Measurements from ENCODE around the gene VWA7.

VWA7 gene

GRCh38 chr6:31723980-31724691 is 53.0 kb downstream of the VWA7 start:
- DNase-seq (ENCODE audit: low spot score) = no peak
- H2BK12ac ChIP-seq (ENCODE audit: low read length) = no peak overlapping the region
- no peak overlapping the region for H2AK5ac ChIP-seq (ENCODE audit: low read depth, low read length)
- WGBS, 2 donors (ENCODE audit: extremely low coverage in 2 of 2, insufficient read length in 2 of 2, insufficient replicate concordance in 1 of 2) = no CpG with 5 or more reads among the region's 25 CpGs
- no peak overlapping the region for H3K4me2 ChIP-seq (ENCODE audit: insufficient read depth, low read length, poor library complexity, severe bottlenecking)
- H3K79me1 ChIP-seq (ENCODE audit: low read depth, low read length) = peaks cover 7% of the 10 kb centered on the region
- H3K36me3 ChIP-seq (replicated peaks in 1 of 2; ENCODE audit: control insufficient read depth in 2 of 2, insufficient read depth in 2 of 2, low read length in 2 of 2) = peaks cover 32 to 46% of the 10 kb centered on the region in 2 donors
- no peak overlapping the region for H2BK15ac ChIP-seq (ENCODE audit: low read length)
- H3K27me3 ChIP-seq (ENCODE audit: control insufficient read depth in 3 of 3, insufficient read depth in 3 of 3, low read depth in 1 of 3, low read length in 3 of 3) = no peaks in the 10 kb centered on the region
- no peak overlapping the region for H3K14ac ChIP-seq (ENCODE audit: low read length)
- H2BK5ac ChIP-seq (ENCODE audit: low read length) = peak overlapping the region; percentile 57
- no peak overlapping the region for H2AFZ ChIP-seq (ENCODE audit: low read length)
- H3K9ac ChIP-seq (ENCODE audit: low read depth, low read length, poor library complexity) = peak overlapping the region; percentile 36
- H4K8ac ChIP-seq (ENCODE audit: low read depth, low read length) = no peak overlapping the region
- H3K4me3 ChIP-seq (ENCODE audit: low read length in 2 of 2) = no peak overlapping the region
- peak overlapping the region; percentile 57 for H3K23ac ChIP-seq (ENCODE audit: low read depth, low read length, poor library complexity)
- no peaks in the 10 kb centered on the region for H3K9me3 ChIP-seq (replicated peaks in 1 of 2; ENCODE audit: control insufficient read depth in 2 of 2, insufficient read depth in 1 of 2, low read depth in 1 of 2, low read length in 2 of 2)
- H3K4ac ChIP-seq (ENCODE audit: low read length) = no peak overlapping the region
- no peak overlapping the region for H4K91ac ChIP-seq (ENCODE audit: low read depth, low read length, poor library complexity)
- peaks cover 4 to 5% of the 10 kb centered on the region in 2 donors for H3K4me1 ChIP-seq (ENCODE audit: control insufficient read depth in 2 of 2, insufficient read depth in 1 of 2, low read depth in 1 of 2, low read length in 2 of 2)
- no peak overlapping the region for H3K27ac ChIP-seq (replicated peaks; ENCODE audit: low read length)
- H2BK120ac ChIP-seq (ENCODE audit: low read depth, low read length) = no peak overlapping the region
- peak overlapping the region; percentile 49 for H3K18ac ChIP-seq (ENCODE audit: low read length)

DNA sequence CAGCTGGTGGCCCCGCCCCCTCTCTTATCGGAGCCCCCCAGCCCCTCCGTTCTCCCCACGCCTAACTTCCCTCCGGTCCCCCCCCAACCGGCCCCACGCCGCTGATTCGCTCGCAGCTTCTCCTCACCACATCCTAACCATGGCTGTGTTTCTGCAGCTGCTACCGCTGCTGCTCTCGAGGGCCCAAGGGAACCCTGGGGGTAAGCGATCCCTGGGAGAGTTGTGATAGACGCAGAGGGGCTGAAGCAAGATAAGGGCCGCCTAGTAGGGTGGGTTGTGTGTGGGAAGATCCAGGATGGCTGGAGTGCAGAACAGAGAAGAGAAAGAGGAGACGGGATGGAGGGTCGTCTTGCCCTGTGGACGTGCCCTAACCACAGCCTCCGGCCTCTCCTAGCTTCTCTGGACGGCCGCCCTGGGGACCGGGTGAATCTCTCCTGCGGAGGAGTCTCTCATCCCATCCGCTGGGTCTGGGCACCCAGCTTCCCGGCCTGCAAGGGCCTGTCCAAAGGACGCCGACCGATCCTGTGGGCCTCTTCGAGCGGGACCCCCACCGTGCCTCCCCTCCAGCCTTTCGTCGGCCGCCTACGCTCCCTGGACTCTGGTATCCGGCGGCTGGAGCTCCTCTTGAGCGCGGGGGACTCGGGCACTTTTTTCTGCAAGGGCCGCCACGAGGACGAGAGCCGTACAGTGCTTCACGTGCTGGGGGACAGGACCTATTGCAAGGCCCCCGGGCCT is 53.7 kb downstream of the VWA7 start, which contains the start of gene MPIG6B:
MPIG6B (plus strand) TSS at position 129 of the 735 bp plus-strand sequence; CDS start at position 140, 11 bp downstream.
- Histone ChIP-seq H4K8ac (ENCODE audit: low read depth, low read length) (no peak within 1 kb of the TSS), H2AK5ac (ENCODE audit: low read depth, low read length) (no peak within 1 kb of the TSS), H3K27ac (replicated peaks; ENCODE audit: low read length) (no peak within 1 kb of the TSS), H3K27me3 (ENCODE audit: control insufficient read depth in 3 of 3, insufficient read depth in 3 of 3, low read depth in 1 of 3, low read length in 3 of 3) (no peaks in the 10 kb centered on the region), H2BK120ac (ENCODE audit: low read depth, low read length) (no peak within 1 kb of the TSS), H3K4ac (ENCODE audit: low read length) (no peak within 1 kb of the TSS), H2BK12ac (ENCODE audit: low read length) (no peak within 1 kb of the TSS), H3K9ac (ENCODE audit: low read depth, low read length, poor library complexity) (peak within 1 kb of the TSS; percentile 36), H3K36me3 (replicated peaks in 1 of 2; ENCODE audit: control insufficient read depth in 2 of 2, insufficient read depth in 2 of 2, low read length in 2 of 2) (peaks cover 31 to 39% of the 10 kb centered on the region in 2 donors), H3K4me3 (ENCODE audit: low read length in 2 of 2) (no peak within 1 kb of the TSS), H2BK5ac (ENCODE audit: low read length) (peak within 1 kb of the TSS; percentile 57), H2AFZ (ENCODE audit: low read length) (no peak within 1 kb of the TSS), H3K9me3 (replicated peaks in 1 of 2; ENCODE audit: control insufficient read depth in 2 of 2, insufficient read depth in 1 of 2, low read depth in 1 of 2, low read length in 2 of 2) (no peaks in the 10 kb centered on the region), H3K14ac (ENCODE audit: low read length) (no peak within 1 kb of the TSS), H3K4me1 (ENCODE audit: control insufficient read depth in 2 of 2, insufficient read depth in 1 of 2, low read depth in 1 of 2, low read length in 2 of 2) (peaks cover 0 to under 1% of the 10 kb centered on the region in 2 donors), H3K18ac (ENCODE audit: low read length) (peak within 1 kb of the TSS; percentile 55), H4K91ac (ENCODE audit: low read depth, low read length, poor library complexity) (no peak within 1 kb of the TSS), H2BK15ac (ENCODE audit: low read length) (no peak within 1 kb of the TSS), H3K4me2 (ENCODE audit: insufficient read depth, low read length, poor library complexity, severe bottlenecking) (no peak within 1 kb of the TSS), H3K23ac (ENCODE audit: low read depth, low read length, poor library complexity) (peak within 1 kb of the TSS; percentile 95), H3K79me1 (ENCODE audit: low read depth, low read length) (peaks cover 4% of the 10 kb centered on the region)
- WGBS, 2 donors (ENCODE audit: extremely low coverage in 2 of 2, insufficient read length in 2 of 2, insufficient replicate concordance in 1 of 2) = no CpG with 5 or more reads among the region's 46 CpGs
- no peak for DNase-seq (ENCODE audit: low spot score)

- no peak overlapping the region for H2BK5ac ChIP-seq (ENCODE audit: low read length)
- no peaks in the 10 kb centered on the region for H3K4me1 ChIP-seq (ENCODE audit: control insufficient read depth in 2 of 2, insufficient read depth in 1 of 2, low read depth in 1 of 2, low read length in 2 of 2)
- no peak overlapping the region for H4K91ac ChIP-seq (ENCODE audit: low read depth, low read length, poor library complexity)
- H2BK120ac ChIP-seq (ENCODE audit: low read depth, low read length) = no peak overlapping the region
- H3K14ac ChIP-seq (ENCODE audit: low read length) = no peak overlapping the region
- no peak overlapping the region for H3K18ac ChIP-seq (ENCODE audit: low read length)
- no peak overlapping the region for H2BK15ac ChIP-seq (ENCODE audit: low read length)
- H3K4me3 ChIP-seq (ENCODE audit: low read length in 2 of 2) = no peak overlapping the region
- peaks cover 0 to 3% (median 0%) of the 10 kb centered on the region in 3 experiments for H3K27me3 ChIP-seq (ENCODE audit: control insufficient read depth in 3 of 3, insufficient read depth in 3 of 3, low read depth in 1 of 3, low read length in 3 of 3)
- H3K27ac ChIP-seq (replicated peaks; ENCODE audit: low read length) = no peak overlapping the region
- H4K8ac ChIP-seq (ENCODE audit: low read depth, low read length) = no peak overlapping the region
- H3K4ac ChIP-seq (ENCODE audit: low read length) = no peak overlapping the region
- no peak overlapping the region for H2AFZ ChIP-seq (ENCODE audit: low read length)
- H2AK5ac ChIP-seq (ENCODE audit: low read depth, low read length) = no peak overlapping the region
- H3K79me1 ChIP-seq (ENCODE audit: low read depth, low read length) = no peaks in the 10 kb centered on the region
- no peak overlapping the region for H3K4me2 ChIP-seq (ENCODE audit: insufficient read depth, low read length, poor library complexity, severe bottlenecking)
- H3K9ac ChIP-seq (ENCODE audit: low read depth, low read length, poor library complexity) = no peak overlapping the region
- peak overlapping the region; percentile 95 for H3K23ac ChIP-seq (ENCODE audit: low read depth, low read length, poor library complexity)
- peaks cover 19 to 26% of the 10 kb centered on the region in 2 donors for H3K36me3 ChIP-seq (replicated peaks in 1 of 2; ENCODE audit: control insufficient read depth in 2 of 2, insufficient read depth in 2 of 2, low read length in 2 of 2)
- no peaks in the 10 kb centered on the region for H3K9me3 ChIP-seq (replicated peaks in 1 of 2; ENCODE audit: control insufficient read depth in 2 of 2, insufficient read depth in 1 of 2, low read depth in 1 of 2, low read length in 2 of 2)
- no peak for DNase-seq (ENCODE audit: low spot score)
- H2BK12ac ChIP-seq (ENCODE audit: low read length) = no peak overlapping the region
- no CpG with 5 or more reads among the region's 3 CpGs for WGBS, 2 donors (ENCODE audit: extremely low coverage in 2 of 2, insufficient read length in 2 of 2, insufficient replicate concordance in 1 of 2)
These were observed 55.0 kb downstream of the VWA7 start for GRCh38 chr6:31722173-31722572.
